ENCODE results near the gene PKIB. TPM values are rescaled to one million over a fixed set of nuclear protein-coding genes. Genes with fewer than 3 reads are reported as not detected.
"Not testable (repeated sequence)": the region's sequence is repeated elsewhere in the genome, so short reads cannot be mapped to it uniquely, and the experiment has no call there.

Gene PKIB
- total RNA-seq, 1 donor from 2014 or later, result 1.4 TPM

- no peak for DNase-seq (ENCODE audit: low read depth)
These were observed 10.2 kb downstream of the PKIB start for GRCh38 chr6:122620428-122620827.

- DNase-seq (ENCODE audit: low read depth), result no peak
These were observed 10.7 kb downstream of the PKIB start for GRCh38 chr6:122620902-122621301.

- DNase-seq (ENCODE audit: low read depth), result no peak
These were observed 11.4 kb downstream of the PKIB start for GRCh38 chr6:122621638-122622037.

- DNase-seq (ENCODE audit: low read depth), result no peak
These were observed 12.3 kb downstream of the PKIB start for GRCh38 chr6:122622479-122622878.

- no peak for DNase-seq (ENCODE audit: low read depth)
These were observed 13.1 kb downstream of the PKIB start for GRCh38 chr6:122623279-122623678.

GRCh38 chr6:122624853-122625252 is 14.6 kb downstream of the PKIB start:
- DNase-seq (ENCODE audit: low read depth), result no peak

GRCh38 chr6:122628714-122629113 is 18.5 kb downstream of the PKIB start:
- no peak for DNase-seq (ENCODE audit: low read depth)

GRCh38 chr6:122631571-122632249 is 21.5 kb downstream of the PKIB start:
- DNase-seq (ENCODE audit: low read depth), result no peak

GRCh38 chr6:122640366-122640765 is 30.2 kb downstream of the PKIB start:
- DNase-seq (ENCODE audit: low read depth), result no peak

GRCh38 chr6:122641819-122642218 is 31.6 kb downstream of the PKIB start:
- DNase-seq (ENCODE audit: low read depth), result no peak

GRCh38 chr6:122642604-122643003 is 32.4 kb downstream of the PKIB start:
- not testable (repeated sequence) for DNase-seq (ENCODE audit: low read depth)

GRCh38 chr6:122645256-122645655 is 35.1 kb downstream of the PKIB start:
- no peak for DNase-seq (ENCODE audit: low read depth)

- peak; percentile 54 for DNase-seq (ENCODE audit: low read depth)
These were observed 37.6 kb downstream of the PKIB start for GRCh38 chr6:122647765-122648164.

- DNase-seq (ENCODE audit: low read depth), result no peak
These were observed 38.5 kb downstream of the PKIB start for GRCh38 chr6:122648726-122649125.

GRCh38 chr6:122649701-122650100 is 39.5 kb downstream of the PKIB start:
- no peak for DNase-seq (ENCODE audit: low read depth)

GRCh38 chr6:122650403-122650802 is 40.2 kb downstream of the PKIB start:
- no peak for DNase-seq (ENCODE audit: low read depth)

- DNase-seq (ENCODE audit: low read depth), result no peak
These were observed 40.8 kb downstream of the PKIB start for GRCh38 chr6:122651031-122651430.

GRCh38 chr6:122651604-122652003 is 41.4 kb downstream of the PKIB start:
- DNase-seq (ENCODE audit: low read depth), result no peak

GRCh38 chr6:122652431-122652830 is 42.2 kb downstream of the PKIB start:
- DNase-seq (ENCODE audit: low read depth), result no peak

- DNase-seq (ENCODE audit: low read depth), result no peak
These were observed 42.9 kb downstream of the PKIB start for GRCh38 chr6:122653094-122653493.

- DNase-seq (ENCODE audit: low read depth), result no peak
These were observed 43.8 kb downstream of the PKIB start for GRCh38 chr6:122654012-122654411.

- no peak for DNase-seq (ENCODE audit: low read depth)
These were observed 47.4 kb downstream of the PKIB start for GRCh38 chr6:122657601-122658000.

- no peak for DNase-seq (ENCODE audit: low read depth)
These were observed 50.1 kb downstream of the PKIB start for GRCh38 chr6:122660296-122660695.

- peak; percentile 80 for DNase-seq (ENCODE audit: low read depth)
These were observed 53.8 kb downstream of the PKIB start for GRCh38 chr6:122663981-122664380.

Measured in myocyte (in vitro differentiated cells).